DND-41 (cell line): ENCODE results near the gene TNNC1.

Experiments used
- EZH2 ChIP-seq: IDR thresholded peaks from 3 replicates; pipeline ENCODE4 v1.6.1; 2012; ENCODE audit warnings: borderline replicate concordance, low read depth, mild to moderate bottlenecking, moderate library complexity, low read length, inconsistent platforms; ENCODE audit not compliant: severe bottlenecking
- TF ChIP-seq, protein P1 (sequence below): IDR thresholded peaks from 2 replicates; pipeline ENCODE4 v1.5.1; 2012; ENCODE audit warnings: borderline replicate concordance, low read length, moderate library complexity, mild to moderate bottlenecking; ENCODE audit not compliant: poor library complexity, severe bottlenecking; ENCODE audit errors: extremely low read depth

DNA sequence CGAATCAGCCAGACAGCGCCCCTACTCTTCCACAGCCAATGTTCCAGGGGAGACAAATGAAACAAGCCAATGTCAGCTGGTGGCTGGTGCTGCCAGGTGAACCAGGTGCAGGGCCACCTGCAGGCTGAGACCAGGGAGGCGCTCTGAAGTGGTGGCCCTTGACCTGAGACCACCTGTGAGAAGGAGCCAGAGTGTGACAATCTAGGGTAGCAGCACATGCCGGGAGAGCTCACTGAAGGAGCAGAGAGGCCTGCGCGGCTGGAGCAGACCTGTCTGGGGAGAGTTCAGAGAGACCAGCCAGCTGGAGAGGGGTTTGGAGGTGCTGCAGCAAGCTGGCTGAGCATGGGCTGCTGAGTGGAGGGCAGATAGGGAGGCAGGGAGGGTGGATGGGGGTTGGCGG is 40.6 kb upstream of the TNNC1 start:
- TF ChIP-seq, protein P1, sequence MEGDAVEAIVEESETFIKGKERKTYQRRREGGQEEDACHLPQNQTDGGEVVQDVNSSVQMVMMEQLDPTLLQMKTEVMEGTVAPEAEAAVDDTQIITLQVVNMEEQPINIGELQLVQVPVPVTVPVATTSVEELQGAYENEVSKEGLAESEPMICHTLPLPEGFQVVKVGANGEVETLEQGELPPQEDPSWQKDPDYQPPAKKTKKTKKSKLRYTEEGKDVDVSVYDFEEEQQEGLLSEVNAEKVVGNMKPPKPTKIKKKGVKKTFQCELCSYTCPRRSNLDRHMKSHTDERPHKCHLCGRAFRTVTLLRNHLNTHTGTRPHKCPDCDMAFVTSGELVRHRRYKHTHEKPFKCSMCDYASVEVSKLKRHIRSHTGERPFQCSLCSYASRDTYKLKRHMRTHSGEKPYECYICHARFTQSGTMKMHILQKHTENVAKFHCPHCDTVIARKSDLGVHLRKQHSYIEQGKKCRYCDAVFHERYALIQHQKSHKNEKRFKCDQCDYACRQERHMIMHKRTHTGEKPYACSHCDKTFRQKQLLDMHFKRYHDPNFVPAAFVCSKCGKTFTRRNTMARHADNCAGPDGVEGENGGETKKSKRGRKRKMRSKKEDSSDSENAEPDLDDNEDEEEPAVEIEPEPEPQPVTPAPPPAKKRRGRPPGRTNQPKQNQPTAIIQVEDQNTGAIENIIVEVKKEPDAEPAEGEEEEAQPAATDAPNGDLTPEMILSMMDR = no peak
- no peak for TF ChIP-seq EZH2
